GM10847 (cell line): ENCODE data around the gene DMAC2.

ENCODE experiments used
- POLR2A ChIP-seq: IDR thresholded peaks from 2 replicates; pipeline ENCODE4 v1.6.1; 2011; ENCODE audit not compliant: insufficient read length; ENCODE audit errors: extremely low read depth

DMAC2 gene

GRCh38 chr19:41427647-41428480 lies 11.8 kb downstream of the DMAC2 start:
- no peak for TF ChIP-seq POLR2A

DNA sequence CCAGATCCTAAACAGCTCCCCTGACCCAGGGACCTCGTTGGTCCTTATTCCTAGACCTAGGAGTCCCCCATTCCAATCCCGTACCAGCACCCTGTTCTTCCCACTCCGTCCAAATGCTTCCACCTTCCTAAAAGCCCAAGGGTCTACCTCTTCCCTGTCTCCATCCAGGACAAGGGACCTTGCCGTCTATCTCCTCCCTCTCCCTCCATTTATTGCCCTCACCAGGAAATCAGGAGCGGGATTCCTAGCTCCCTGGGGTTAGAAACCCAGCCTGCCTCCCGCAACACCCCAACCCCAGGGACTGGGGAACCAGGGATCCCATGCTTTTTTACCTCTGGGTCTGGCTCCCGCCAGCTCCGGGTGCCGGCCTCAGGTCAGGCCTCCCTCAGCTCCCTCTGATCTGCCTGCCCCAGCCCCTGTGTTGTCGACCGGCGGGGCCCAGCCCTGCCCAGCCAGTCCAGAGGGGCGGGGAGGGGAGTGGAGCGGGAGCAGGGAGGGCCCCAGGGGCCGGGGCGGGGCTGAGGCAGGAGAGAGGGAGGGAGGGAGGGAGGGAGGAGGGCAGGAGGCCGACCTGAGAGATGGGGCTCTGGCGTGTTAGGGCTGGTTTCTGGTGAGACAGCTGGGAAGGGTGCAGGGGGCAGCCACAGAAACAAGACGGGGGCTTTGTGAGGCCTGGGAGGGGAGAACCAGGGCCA lies 12.6 kb downstream of the DMAC2 start, which contains the start of gene B3GNT8:
Gene B3GNT8, minus strand, starts transcription at position 423 of the 695 bp plus-strand sequence. CDS start 596 bp downstream, outside the sequence.
- no peak for TF ChIP-seq POLR2A

- TF ChIP-seq POLR2A: no peak
Measured at GRCh38 chr19:41426116-41426841, 13.4 kb downstream of the DMAC2 start.

DNA sequence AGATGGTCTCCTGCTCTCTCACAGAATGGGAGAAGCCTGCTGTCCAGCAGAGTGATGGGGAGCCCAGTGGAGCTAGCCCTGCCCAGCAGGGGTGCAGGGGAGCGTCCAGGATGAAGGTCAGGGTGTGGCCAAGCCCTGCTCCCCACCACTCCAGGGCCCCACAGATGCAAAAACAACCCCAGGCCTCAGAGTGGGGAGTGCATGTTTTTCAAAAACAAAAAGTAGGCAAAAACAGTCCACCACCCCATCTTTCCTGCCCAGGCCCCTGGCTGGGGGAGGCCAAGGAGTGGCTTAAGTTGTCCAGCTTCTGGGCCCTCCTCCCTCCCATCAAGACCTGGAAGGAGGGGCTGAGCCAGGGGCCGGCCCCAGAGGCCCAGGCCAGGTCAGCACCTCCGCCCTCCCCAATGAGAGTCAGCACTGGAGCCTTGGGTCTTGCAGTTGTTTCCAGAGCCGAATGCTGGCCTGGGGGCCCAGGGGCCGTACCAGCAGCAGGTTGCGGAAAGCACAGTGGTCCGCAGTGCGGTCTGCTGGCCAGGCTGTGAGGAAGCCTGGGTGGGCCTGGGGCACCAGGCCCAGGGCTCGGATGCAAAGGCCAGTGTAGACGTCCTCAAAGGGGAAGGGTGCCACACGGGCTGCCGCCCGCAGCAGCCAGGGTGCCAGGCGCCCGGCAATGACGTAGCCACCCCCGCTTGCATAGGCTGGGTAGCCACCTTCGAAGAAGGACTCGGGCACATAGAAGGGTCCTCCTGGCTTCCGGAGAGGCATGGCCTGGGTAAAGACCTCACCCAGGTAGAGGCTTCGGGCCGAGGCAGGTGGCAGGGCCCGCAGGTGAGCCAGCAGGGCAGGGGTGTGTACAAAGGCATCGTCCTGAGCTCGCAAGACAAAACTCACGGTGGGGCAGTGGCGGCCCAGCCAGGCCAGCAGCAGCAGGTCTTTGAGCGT lies 14.3 kb downstream of the DMAC2 start:
- TF ChIP-seq POLR2A: no peak

- no peak for TF ChIP-seq POLR2A
Measured at GRCh38 chr19:41424335-41425173, 15.2 kb downstream of the DMAC2 start.

DNA sequence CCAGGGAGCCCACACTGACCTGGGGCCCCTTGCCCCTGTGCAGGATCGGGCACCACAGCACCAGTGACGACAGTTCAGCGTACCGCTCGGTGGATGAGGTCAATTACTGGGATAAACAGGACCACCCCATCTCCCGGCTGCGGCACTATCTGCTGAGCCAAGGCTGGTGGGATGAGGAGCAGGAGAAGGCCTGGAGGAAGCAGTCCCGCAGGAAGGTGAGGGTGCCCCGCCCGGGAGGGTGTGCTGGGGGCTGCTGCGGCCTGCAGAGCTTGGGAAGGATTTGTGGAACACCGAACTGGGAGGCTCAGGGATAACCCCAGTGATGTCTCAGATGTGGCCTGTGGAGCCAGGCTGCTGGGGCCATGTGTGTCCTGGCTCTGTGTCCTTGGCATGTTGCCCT lies 16.8 kb downstream of the DMAC2 start:
- no peak for TF ChIP-seq POLR2A

DNA sequence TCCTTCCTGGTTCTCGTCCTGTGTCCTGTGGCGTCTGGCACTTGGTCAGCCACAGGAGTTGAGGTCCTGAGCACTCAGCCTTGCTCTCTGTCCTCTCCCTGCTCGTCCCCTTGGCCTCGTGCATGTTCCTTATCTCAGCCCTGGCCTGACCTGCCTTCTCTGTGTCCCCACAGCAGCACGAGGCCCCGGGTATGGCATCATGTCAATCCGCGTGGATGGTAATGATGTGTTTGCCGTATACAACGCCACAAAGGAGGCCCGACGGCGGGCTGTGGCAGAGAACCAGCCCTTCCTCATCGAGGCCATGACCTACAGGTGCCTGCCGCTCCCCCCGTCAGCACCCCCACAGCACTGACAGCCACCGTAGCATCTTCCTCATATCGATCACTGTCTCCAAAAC lies 17.3 kb downstream of the DMAC2 start:
- no peak for TF ChIP-seq POLR2A

- no peak for TF ChIP-seq POLR2A
Measured at GRCh38 chr19:41421973-41422372, 17.7 kb downstream of the DMAC2 start.

GRCh38 chr19:41421314-41421713 lies 18.4 kb downstream of the DMAC2 start:
- TF ChIP-seq POLR2A: no peak

- TF ChIP-seq POLR2A: no peak
Measured at GRCh38 chr19:41420101-41420880, 19.4 kb downstream of the DMAC2 start.

- no peak for TF ChIP-seq POLR2A
Measured at GRCh38 chr19:41416194-41416674, 23.5 kb downstream of the DMAC2 start.

DNA sequence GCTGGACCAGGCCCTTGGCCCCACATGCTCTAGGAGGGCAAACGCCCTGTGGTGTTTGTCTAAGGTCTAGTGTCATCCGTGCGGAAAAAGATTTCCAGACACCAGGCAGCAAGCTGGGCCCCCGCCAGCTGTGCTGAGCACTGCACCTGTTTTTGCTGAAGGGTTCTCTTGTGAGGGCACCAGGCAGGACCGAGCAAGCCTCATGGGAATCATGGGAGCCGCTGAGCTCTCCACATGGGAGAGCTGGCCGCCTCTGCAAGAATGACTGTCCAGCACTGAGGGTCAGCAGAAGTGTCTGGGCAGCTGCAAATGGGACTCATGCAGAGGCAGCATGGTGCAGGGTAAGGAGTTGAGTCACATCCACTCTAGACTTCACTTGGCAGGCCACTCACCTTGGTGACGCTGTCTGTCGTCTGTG lies 24.5 kb downstream of the DMAC2 start:
- TF ChIP-seq POLR2A: no peak

DNA sequence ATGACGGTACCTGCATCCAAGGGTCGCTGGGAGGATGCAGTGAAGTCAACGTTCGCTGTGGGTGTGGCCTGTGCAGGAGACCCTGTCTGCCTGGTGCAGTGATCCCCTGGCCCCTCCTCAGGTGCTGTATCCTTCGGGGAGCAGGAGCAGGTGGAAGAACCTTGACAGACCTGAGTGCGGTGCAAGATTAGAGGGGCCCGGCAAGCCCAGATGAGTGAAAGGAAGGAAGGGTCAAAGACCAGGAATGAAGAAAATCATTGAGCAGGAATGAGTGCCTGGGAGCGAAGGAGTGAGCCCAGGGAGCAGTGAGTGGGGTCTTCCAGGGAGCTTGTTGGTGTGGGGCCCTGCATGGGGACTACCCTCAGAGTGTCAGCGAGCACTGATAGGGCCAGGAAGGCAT lies 25.3 kb downstream of the DMAC2 start:
- TF ChIP-seq POLR2A: no peak
